RCC 7860 (cell line): ENCODE data around the gene TBC1D3L.
"Not testable (repeated sequence)": the region's sequence is repeated elsewhere in the genome, so short reads cannot be mapped to it uniquely, and the experiment has no call there.

Experiments used
- DNase-seq: peaks from one replicate; pipeline ENCODE4 v3.0.0-alpha.2; 2015; ENCODE audit warnings: low spot score
- FAIRE-seq: peaks from 2 replicates; lab custom pipeline; 2012; peaks lifted over from hg19 to GRCh38; lab: Jason Lieb, UNC

TBC1D3L gene

DNA sequence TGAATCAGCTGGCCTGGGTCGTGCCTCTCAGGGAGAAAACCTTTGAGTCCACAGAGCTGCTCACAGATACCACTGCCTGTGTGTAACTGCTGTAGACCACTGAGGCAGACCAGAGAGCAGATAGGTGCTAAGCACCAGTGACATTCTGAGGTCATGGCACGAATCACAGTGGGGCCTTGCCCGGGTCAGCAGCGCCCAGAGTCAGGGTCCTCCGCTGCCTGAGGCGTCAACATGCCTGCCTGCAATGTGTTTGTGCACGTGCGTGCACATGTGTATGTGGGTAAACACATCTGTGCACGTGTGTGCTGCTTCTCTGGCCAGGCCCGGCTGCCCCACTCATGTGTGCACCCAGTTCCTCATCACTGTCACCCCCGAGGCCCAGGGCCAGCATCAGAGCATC is at the start of gene TBC1D3L:
TSS of gene TBC1D3L (minus strand) at position 101 of the 400 bp plus-strand sequence. CDS start 1,540 bp downstream, outside the sequence.
- not testable (repeated sequence) for FAIRE-seq

DNA sequence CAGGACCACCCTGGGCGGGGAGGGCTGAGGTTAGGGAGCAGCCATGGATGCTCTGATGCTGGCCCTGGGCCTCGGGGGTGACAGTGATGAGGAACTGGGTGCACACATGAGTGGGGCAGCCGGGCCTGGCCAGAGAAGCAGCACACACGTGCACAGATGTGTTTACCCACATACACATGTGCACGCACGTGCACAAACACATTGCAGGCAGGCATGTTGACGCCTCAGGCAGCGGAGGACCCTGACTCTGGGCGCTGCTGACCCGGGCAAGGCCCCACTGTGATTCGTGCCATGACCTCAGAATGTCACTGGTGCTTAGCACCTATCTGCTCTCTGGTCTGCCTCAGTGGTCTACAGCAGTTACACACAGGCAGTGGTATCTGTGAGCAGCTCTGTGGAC is 14.8 kb upstream of the TBC1D3L start, which contains the start of gene TBC1D3D:
TSS of gene TBC1D3D (plus strand) at position 301 of the 400 bp plus-strand sequence. CDS start 1,585 bp downstream, outside the sequence.
- DNase-seq, FAIRE-seq: not testable (repeated sequence)

More for the DNA sequence above, at the start of gene TBC1D3L:
- not testable (repeated sequence) for DNase-seq
